ENCODE results near the gene CACNA1A.
A peak's percentile ranks its signal among the peaks of the same experiment; 100 is the strongest.

CACNA1A gene

DNA sequence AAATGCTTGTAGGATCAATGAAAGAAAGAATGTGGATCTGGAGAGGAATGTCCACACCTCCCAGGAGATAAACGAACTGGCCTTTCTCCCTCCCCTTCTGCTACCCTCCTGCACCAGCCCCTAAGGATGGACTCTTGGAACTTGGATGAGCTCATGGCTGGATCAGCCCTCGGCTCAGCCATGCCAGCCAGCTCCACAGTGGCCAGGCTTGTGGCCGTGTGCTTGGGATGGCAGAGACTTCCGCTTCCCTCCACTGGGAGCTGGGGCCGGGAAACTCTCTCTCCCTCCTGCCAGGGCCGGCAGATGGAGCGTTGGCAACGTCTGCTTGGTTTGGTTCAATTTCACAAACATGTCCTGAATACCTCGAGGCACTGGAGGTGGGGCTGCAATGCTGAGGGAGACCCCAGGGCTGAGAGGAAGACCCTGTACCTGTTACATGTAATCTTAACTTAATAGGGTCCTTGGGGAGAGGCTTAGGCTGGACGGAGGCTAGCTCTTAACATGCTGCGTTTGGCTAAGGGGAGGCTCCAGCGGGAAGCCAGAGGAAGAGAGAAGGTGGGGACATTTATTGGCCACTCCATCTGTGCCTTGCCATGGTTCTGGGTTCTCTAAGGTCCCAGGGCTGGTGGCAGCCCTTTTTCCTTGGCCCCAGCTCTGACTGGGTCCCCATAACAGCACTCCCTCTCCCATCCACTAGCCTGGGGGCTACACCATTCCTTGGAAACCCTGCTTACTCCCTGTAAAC, 203.6 kb downstream of the CACNA1A start:
- CTCF ChIA-PET: no interaction called here
- POLR2A ChIA-PET: no interaction called here
- Histone ChIP-seq H3K27ac (ENCODE audit: extremely low read depth, low read depth, low read length) (no peak overlapping the region), H3K36me3 (ENCODE audit: control insufficient read depth in 2 of 2, insufficient read depth in 1 of 2, low read length in 2 of 2) (no peaks in the 10 kb centered on the region), H3K4me3 (ENCODE audit: low read depth, low read length) (no peak overlapping the region), H3K4me1 (ENCODE audit: control insufficient read depth, insufficient read depth, low read length) (no peaks in the 10 kb centered on the region), H3K9me3 (ENCODE audit: control insufficient read depth, insufficient read depth, low read depth, low read length) (no peaks in the 10 kb centered on the region)
- no peak for TF ChIP-seq ZNF335 (tag by site-specific recombination; conservative IDR thresholded peaks at IDR 0.05)
- TF ChIP-seq ZNF624 (tag by site-specific recombination; IDR thresholded peaks at IDR 0.05): no peak
- TF ChIP-seq, protein P1, sequence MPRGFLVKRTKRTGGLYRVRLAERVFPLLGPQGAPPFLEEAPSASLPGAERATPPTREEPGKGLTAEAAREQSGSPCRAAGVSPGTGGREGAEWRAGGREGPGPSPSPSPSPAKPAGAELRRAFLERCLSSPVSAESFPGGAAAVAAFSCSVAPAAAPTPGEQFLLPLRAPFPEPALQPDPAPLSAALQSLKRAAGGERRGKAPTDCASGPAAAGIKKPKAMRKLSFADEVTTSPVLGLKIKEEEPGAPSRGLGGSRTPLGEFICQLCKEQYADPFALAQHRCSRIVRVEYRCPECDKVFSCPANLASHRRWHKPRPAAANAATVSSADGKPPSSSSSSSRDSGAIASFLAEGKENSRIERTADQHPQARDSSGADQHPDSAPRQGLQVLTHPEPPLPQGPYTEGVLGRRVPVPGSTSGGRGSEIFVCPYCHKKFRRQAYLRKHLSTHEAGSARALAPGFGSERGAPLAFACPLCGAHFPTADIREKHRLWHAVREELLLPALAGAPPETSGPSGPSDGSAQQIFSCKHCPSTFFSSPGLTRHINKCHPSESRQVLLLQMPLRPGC (tag by site-specific recombination; IDR thresholded peaks at IDR 0.05): no peak
- no peak for TF ChIP-seq ZNF514 (tag by site-specific recombination; IDR thresholded peaks at IDR 0.05)
- TF ChIP-seq, protein P2, sequence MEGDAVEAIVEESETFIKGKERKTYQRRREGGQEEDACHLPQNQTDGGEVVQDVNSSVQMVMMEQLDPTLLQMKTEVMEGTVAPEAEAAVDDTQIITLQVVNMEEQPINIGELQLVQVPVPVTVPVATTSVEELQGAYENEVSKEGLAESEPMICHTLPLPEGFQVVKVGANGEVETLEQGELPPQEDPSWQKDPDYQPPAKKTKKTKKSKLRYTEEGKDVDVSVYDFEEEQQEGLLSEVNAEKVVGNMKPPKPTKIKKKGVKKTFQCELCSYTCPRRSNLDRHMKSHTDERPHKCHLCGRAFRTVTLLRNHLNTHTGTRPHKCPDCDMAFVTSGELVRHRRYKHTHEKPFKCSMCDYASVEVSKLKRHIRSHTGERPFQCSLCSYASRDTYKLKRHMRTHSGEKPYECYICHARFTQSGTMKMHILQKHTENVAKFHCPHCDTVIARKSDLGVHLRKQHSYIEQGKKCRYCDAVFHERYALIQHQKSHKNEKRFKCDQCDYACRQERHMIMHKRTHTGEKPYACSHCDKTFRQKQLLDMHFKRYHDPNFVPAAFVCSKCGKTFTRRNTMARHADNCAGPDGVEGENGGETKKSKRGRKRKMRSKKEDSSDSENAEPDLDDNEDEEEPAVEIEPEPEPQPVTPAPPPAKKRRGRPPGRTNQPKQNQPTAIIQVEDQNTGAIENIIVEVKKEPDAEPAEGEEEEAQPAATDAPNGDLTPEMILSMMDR (tag by site-specific recombination; IDR thresholded peaks at IDR 0.05): no peak
- TF ChIP-seq ZBTB1 (tag by site-specific recombination; IDR thresholded peaks at IDR 0.05): no peak
- TF ChIP-seq ZNF654 (tag by site-specific recombination; IDR thresholded peaks at IDR 0.05; ENCODE audit: low read depth): no peak
- TF ChIP-seq ZNF830 (tag by site-specific recombination; IDR thresholded peaks at IDR 0.05; ENCODE audit: low read depth): no peak
- no peak for TF ChIP-seq ZNF223 (tag by site-specific recombination; IDR thresholded peaks at IDR 0.05)
- TF ChIP-seq REST (tag by site-specific recombination; IDR thresholded peaks at IDR 0.05): no peak

DNA sequence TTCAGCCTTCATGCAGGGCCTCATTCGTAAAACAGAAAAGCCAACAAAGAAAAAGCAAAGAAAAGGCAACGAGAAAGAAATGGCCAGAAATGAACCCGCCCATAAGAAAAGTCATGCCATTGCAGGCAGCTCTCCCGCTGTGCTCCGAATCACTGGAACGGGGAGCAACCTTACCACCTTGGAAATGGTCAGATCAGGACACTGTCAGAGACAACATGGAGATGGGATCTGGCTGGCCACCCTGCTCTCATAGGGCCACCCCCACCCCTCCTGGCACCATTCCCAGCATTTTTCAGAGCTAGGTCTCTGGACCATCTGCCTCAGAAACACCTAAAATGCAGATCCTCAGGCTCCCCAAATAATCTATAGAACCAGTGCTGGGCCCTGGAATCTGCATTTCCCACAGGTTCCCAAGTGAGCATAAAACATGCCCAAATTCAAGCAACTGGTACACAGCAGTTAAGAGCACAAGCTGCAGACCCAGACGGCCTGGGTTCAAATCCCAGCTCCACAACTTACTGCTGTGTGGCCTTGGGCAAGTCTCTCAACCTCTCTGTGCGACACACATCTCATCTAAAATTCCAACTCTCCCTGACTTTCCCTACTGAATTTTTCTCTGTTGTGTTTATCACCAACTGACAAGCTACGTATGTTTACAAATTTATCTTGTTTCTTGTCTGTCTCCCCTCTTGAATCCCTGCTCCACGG, 204.5 kb downstream of the CACNA1A start:
- ChIA-PET POLR2A (interaction anchor here (0.6 kb wide), 1 partner anchor 1277 kb away, joined by 3 read pairs; no protein-coding TSS in a partner anchor), CTCF (interaction anchor here (0.6 to 0.7 kb wide), 2 partner anchors 24 to 473 kb away, joined by 3 read pairs; no protein-coding TSS in a partner anchor)
- H3K4me3 ChIP-seq (ENCODE audit: low read depth, low read length): no peak overlapping the region
- H3K9me3 ChIP-seq (ENCODE audit: control insufficient read depth, insufficient read depth, low read depth, low read length): no peaks in the 10 kb centered on the region
- H3K4me1 ChIP-seq (ENCODE audit: control insufficient read depth, insufficient read depth, low read length): no peaks in the 10 kb centered on the region
- no peaks in the 10 kb centered on the region for H3K36me3 ChIP-seq (ENCODE audit: control insufficient read depth in 2 of 2, insufficient read depth in 1 of 2, low read length in 2 of 2)
- no peak overlapping the region for H3K27ac ChIP-seq (ENCODE audit: extremely low read depth, low read depth, low read length)
- TF ChIP-seq, protein P3, sequence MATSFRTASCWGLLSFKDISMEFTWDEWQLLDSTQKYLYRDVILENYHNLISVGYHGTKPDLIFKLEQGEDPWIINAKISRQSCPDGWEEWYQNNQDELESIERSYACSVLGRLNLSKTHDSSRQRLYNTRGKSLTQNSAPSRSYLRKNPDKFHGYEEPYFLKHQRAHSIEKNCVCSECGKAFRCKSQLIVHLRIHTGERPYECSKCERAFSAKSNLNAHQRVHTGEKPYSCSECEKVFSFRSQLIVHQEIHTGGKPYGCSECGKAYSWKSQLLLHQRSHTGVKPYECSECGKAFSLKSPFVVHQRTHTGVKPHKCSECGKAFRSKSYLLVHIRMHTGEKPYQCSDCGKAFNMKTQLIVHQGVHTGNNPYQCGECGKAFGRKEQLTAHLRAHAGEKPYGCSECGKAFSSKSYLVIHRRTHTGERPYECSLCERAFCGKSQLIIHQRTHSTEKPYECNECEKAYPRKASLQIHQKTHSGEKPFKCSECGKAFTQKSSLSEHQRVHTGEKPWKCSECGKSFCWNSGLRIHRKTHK (tag by site-specific recombination; IDR thresholded peaks at IDR 0.05): no peak
- TF ChIP-seq, protein P4, sequence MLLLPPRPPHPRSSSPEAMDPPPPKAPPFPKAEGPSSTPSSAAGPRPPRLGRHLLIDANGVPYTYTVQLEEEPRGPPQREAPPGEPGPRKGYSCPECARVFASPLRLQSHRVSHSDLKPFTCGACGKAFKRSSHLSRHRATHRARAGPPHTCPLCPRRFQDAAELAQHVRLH (tag by site-specific recombination; IDR thresholded peaks at IDR 0.05): peak; percentile 42; the same call in 1 of the 2 replicates
- peak; percentile 88; the same call in 1 of the 2 replicates for TF ChIP-seq ZNF664 (tag by site-specific recombination; IDR thresholded peaks at IDR 0.05)
- no peak for TF ChIP-seq RBAK (tag by site-specific recombination; IDR thresholded peaks at IDR 0.05)
- TF ChIP-seq ZNF768 (tag by site-specific recombination; IDR thresholded peaks at IDR 0.05): 0 out of 2 replicates have a peak, but pooled peaks have one; percentile 44
- TF ChIP-seq FEZF1 (tag by site-specific recombination; IDR thresholded peaks at IDR 0.05): no peak
- no peak for TF ChIP-seq ZNF18 (tag by site-specific recombination; IDR thresholded peaks at IDR 0.05)
- TF ChIP-seq REPIN1 (tag by site-specific recombination; IDR thresholded peaks at IDR 0.05; ENCODE audit: low read depth): no peak

Measured in HEK293 (cell line).